HEK293T (cell line): ENCODE measurements around the gene FCRL4.

ENCODE experiments used
- ARNT ChIP-seq: fragments of 450-650 bp; IDR thresholded peaks from 2 replicates; pipeline ENCODE4 v1.6.1; 2017; ENCODE audit warnings: mild to moderate bottlenecking
- BHLHE40 ChIP-seq: fragments of 450-650 bp; IDR thresholded peaks from 2 replicates; pipeline ENCODE4 v1.6.1; 2016; ENCODE audit warnings: mild to moderate bottlenecking, moderate library complexity, borderline replicate concordance
- ELF4 ChIP-seq: fragments of 450-650 bp; IDR thresholded peaks from 2 replicates; pipeline ENCODE4 v1.6.1; 2017; ENCODE audit warnings: antibody characterized with exemption
- FOXA1 ChIP-seq: fragments of 450-650 bp; IDR thresholded peaks from 2 replicates; pipeline ENCODE4 v1.6.1; 2016; ENCODE audit warnings: mild to moderate bottlenecking
- FOXK2 ChIP-seq: fragments of 450-650 bp; IDR thresholded peaks from 2 replicates; pipeline ENCODE4 v1.6.1; 2016; ENCODE audit warnings: mild to moderate bottlenecking
- FOXM1 ChIP-seq: fragments of 450-650 bp; IDR thresholded peaks from 2 replicates; pipeline ENCODE4 v1.6.1; 2017; ENCODE audit warnings: mild to moderate bottlenecking, borderline replicate concordance
- HDGF ChIP-seq: fragments of 450-650 bp; IDR thresholded peaks from 2 replicates; pipeline ENCODE4 v1.6.1; 2017; ENCODE audit warnings: antibody characterized with exemption, borderline replicate concordance
- L3MBTL2 ChIP-seq: fragments of 450-650 bp; conservative IDR thresholded peaks from 2 replicates; pipeline ENCODE4 v1.6.1; 2016; ENCODE audit warnings: mild to moderate bottlenecking
- LEF1 ChIP-seq: fragments of 450-650 bp; IDR thresholded peaks from 2 replicates; pipeline ENCODE4 v1.6.1; 2017; ENCODE audit warnings: mild to moderate bottlenecking, borderline replicate concordance
- NFRKB ChIP-seq: fragments of 450-650 bp; IDR thresholded peaks from 2 replicates; pipeline ENCODE4 v1.6.1; 2016; ENCODE audit warnings: mild to moderate bottlenecking, moderate library complexity
- SP1 ChIP-seq: fragments of 450-650 bp; IDR thresholded peaks from 2 replicates; pipeline ENCODE4 v1.6.1; 2017
- SUZ12 ChIP-seq: fragments of 450-650 bp; IDR thresholded peaks from 2 replicates; pipeline ENCODE4 v1.6.1; 2016; ENCODE audit warnings: mild to moderate bottlenecking
- TARDBP ChIP-seq: fragments of 450-650 bp; IDR thresholded peaks from 2 replicates; pipeline ENCODE4 v1.6.1; 2016
- ZNF384 ChIP-seq: fragments of 450-650 bp; IDR thresholded peaks from 2 replicates; pipeline ENCODE4 v1.6.1; 2016

GRCh38 chr1:157532569-157532968 lies 65.3 kb downstream of the FCRL4 start:
- no peak for TF ChIP-seq HDGF
- TF ChIP-seq NFRKB = no peak
- TF ChIP-seq SP1 = no peak
- no peak for TF ChIP-seq FOXM1
- no peak for TF ChIP-seq SUZ12
- no peak for TF ChIP-seq FOXA1
- no peak for TF ChIP-seq FOXK2
- no peak for TF ChIP-seq TARDBP
- no peak for TF ChIP-seq BHLHE40
- TF ChIP-seq ELF4 = no peak
- no peak for TF ChIP-seq ZNF384
- TF ChIP-seq LEF1 = no peak
- TF ChIP-seq L3MBTL2 = no peak
- TF ChIP-seq ARNT = no peak
